GM21447 (cell line): Measurements from ENCODE around the gene MAGI1.

ENCODE experiments used
- ATAC-seq: cut with Tn5 transposase; IDR thresholded peaks from one replicate; pipeline ENCODE4 v1.9.1; 2021; ENCODE audit not compliant: unreplicated experiment

The MAGI1 gene

GRCh38 chr3:65848024-65848423 is 190.7 kb downstream of the MAGI1 start:
- no peak for ATAC-seq

- ATAC-seq: no peak
Observed at GRCh38 chr3:65846936-65847335, 191.8 kb downstream of the MAGI1 start.

- no peak for ATAC-seq
Observed at GRCh38 chr3:65844370-65844769, 194.3 kb downstream of the MAGI1 start.

- ATAC-seq: no peak
Observed at GRCh38 chr3:65843732-65844131, 195.0 kb downstream of the MAGI1 start.

GRCh38 chr3:65837604-65838003 is 201.1 kb downstream of the MAGI1 start:
- ATAC-seq: no peak

GRCh38 chr3:65836047-65836446 is 202.7 kb downstream of the MAGI1 start:
- ATAC-seq: no peak

- ATAC-seq: no peak
Observed at GRCh38 chr3:65833761-65834505, 204.8 kb downstream of the MAGI1 start.

GRCh38 chr3:65831733-65832425 is 206.8 kb downstream of the MAGI1 start:
- no peak for ATAC-seq

- ATAC-seq: no peak
Observed at GRCh38 chr3:65830948-65831732, 207.6 kb downstream of the MAGI1 start.

- ATAC-seq: no peak
Observed at GRCh38 chr3:65829228-65829627, 209.5 kb downstream of the MAGI1 start.

GRCh38 chr3:65828706-65829105 is 210.0 kb downstream of the MAGI1 start:
- ATAC-seq: no peak

GRCh38 chr3:65827076-65827475 is 211.6 kb downstream of the MAGI1 start:
- ATAC-seq: no peak

GRCh38 chr3:65824166-65824565 is 214.6 kb downstream of the MAGI1 start:
- ATAC-seq: no peak

GRCh38 chr3:65820600-65820999 is 218.1 kb downstream of the MAGI1 start:
- ATAC-seq: no peak

- ATAC-seq: no peak
Observed at GRCh38 chr3:65819896-65820295, 218.8 kb downstream of the MAGI1 start.

- ATAC-seq: no peak
Observed at GRCh38 chr3:65817553-65818126, 221.1 kb downstream of the MAGI1 start.

GRCh38 chr3:65816208-65816607 is 222.5 kb downstream of the MAGI1 start:
- ATAC-seq: no peak

GRCh38 chr3:65814845-65815578 is 223.7 kb downstream of the MAGI1 start:
- no peak for ATAC-seq

GRCh38 chr3:65811892-65812291 is 226.8 kb downstream of the MAGI1 start:
- no peak for ATAC-seq

- no peak for ATAC-seq
Observed at GRCh38 chr3:65811086-65811761, 227.5 kb downstream of the MAGI1 start.
